ENCODE results near the gene STBD1. TPM values are rescaled to one million over a fixed set of nuclear protein-coding genes. Genes with fewer than 3 reads are reported as not detected.

The STBD1 gene
- polyA plus RNA-seq (2013) = 3.8 and 4.0 TPM in 2 replicates

DNA sequence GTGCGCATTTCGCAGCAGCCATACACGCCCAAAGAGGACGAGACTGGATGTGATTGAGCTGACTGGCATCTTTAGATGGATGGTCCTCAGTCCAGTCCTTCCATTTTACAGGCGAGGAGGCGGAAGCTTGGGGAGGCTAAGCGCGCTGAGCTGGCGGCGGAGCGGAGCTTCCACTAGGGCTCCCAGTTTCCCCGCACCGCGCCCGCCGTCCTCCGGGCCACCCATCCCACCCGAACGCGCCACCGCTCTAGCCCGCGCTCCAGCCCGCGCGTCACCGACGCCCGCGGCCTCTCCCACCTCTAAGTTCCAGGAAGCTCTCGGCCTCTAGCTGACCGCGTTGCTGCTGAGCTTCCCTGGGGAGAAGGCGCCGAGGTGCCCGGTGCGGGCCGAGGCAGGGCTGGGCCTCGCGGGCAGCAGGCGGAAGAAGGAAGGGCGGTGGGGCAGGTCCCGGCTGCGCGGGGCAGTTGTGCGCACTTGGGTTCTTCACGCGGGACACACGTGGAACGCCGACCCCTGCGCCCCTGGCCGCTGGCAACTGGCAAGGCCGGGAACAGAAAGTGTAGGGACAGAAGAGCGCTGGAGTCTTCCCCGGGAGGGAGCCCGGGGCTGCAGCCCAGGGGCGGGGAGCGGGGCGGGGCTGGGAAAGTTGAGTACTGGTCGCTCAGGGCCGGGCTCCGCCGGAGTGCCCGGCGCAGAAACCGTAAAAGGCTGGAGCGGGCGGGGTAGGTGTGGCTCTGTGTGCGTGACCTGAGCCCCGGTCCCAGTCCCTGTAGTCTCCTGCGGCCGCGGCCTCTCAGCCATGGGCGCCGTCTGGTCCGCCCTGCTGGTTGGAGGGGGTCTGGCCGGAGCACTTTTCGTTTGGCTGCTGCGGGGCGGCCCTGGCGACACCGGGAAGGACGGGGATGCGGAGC, at the start of gene STBD1:
Gene STBD1 (plus strand): TSS at position 763 of the 911 bp plus-strand sequence. CDS start 37 bp downstream, at position 800.
- peak within 1 kb of the TSS; percentile 58 for H3K14ac ChIP-seq (ENCODE audit: low read length)
- H3K4ac ChIP-seq (ENCODE audit: low read depth, low read length) = peak within 1 kb of the TSS; percentile 17
- DNase-seq = peak; percentile 85 to 88
- H3K79me1 ChIP-seq (ENCODE audit: low read length) = peaks cover 11% of the 10 kb centered on the region
- H3K9me3 ChIP-seq (ENCODE audit: insufficient read depth, low read depth, low read length) = no peaks in the 10 kb centered on the region
- peak within 1 kb of the TSS; percentile 22 for H2BK5ac ChIP-seq (ENCODE audit: low read depth, low read length, poor library complexity)
- H3K36me3 ChIP-seq (ENCODE audit: control insufficient read depth in 1 of 2, insufficient read depth in 2 of 2, low read length in 2 of 2) = peaks cover 3 to 4% of the 10 kb centered on the region in 2 experiments
- peaks cover 5% of the 10 kb centered on the region for H3K79me2 ChIP-seq (ENCODE audit: control insufficient read depth, insufficient read depth, low read length, poor library complexity)
- peak within 1 kb of the TSS; percentile 58 for H4K12ac ChIP-seq (ENCODE audit: low read depth, low read length)
- no peaks in the 10 kb centered on the region for H3K27me3 ChIP-seq (ENCODE audit: insufficient read depth, low read length)
- H4K8ac ChIP-seq (ENCODE audit: low read depth, low read length) = peak within 1 kb of the TSS; percentile 90
- peak within 1 kb of the TSS; percentile 45 for H2AK5ac ChIP-seq (ENCODE audit: low read length)
- peak within 1 kb of the TSS; percentile 95 for H3K4me2 ChIP-seq (ENCODE audit: low read length)
- no CpG with 5 or more reads among the region's 85 CpGs for WGBS (ENCODE audit: extremely low coverage, insufficient coverage, insufficient read length)
- no peak within 1 kb of the TSS for H3K23ac ChIP-seq (ENCODE audit: low read length)
- peak within 1 kb of the TSS; percentile 81 for H3K4me3 ChIP-seq (ENCODE audit: low read depth, low read length)
- H2BK120ac ChIP-seq (ENCODE audit: insufficient read depth, low read length, poor library complexity) = peak within 1 kb of the TSS; percentile 21
- peak within 1 kb of the TSS; percentile 90 for H2AFZ ChIP-seq (ENCODE audit: insufficient read depth, low read length, poor library complexity)
- H4K91ac ChIP-seq (ENCODE audit: low read depth, low read length) = peak within 1 kb of the TSS; percentile 47
- H3K9ac ChIP-seq (ENCODE audit: low read length) = peak within 1 kb of the TSS; percentile 60
- peak within 1 kb of the TSS; percentile 33 for H3K18ac ChIP-seq (ENCODE audit: low read length)
- H3K27ac ChIP-seq (ENCODE audit: low read depth, low read length) = peak within 1 kb of the TSS; percentile 20
- H3K4me1 ChIP-seq (ENCODE audit: control insufficient read depth in 1 of 2, insufficient read depth in 2 of 2, low read length in 2 of 2) = peaks cover 6 to 9% of the 10 kb centered on the region in 2 experiments
- H2BK12ac ChIP-seq (ENCODE audit: low read length) = no peak within 1 kb of the TSS

DNA sequence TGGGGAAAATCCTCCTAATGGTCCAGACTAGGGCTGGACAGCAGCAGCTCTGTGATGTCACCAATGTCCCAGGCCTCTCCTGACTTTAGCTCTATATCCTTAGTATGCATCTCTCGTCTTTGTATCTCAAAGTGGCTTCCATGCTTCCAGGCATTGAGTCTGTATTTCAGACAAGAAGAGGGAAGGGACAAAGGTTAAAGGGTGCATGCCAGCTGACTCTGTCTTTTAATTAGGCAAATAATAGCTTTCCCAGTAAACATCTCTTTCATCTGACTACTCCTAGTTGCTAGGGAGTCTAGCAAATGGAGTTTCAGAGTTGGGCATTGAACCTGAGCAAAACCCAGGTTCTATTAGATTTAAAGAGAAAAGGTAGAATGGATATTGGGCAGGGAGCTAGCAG, 49.6 kb upstream of the STBD1 start:
- Histone ChIP-seq H3K27ac (ENCODE audit: low read depth, low read length) (no peak overlapping the region), H3K23ac (ENCODE audit: low read length) (no peak overlapping the region), H4K8ac (ENCODE audit: low read depth, low read length) (no peak overlapping the region), H3K27me3 (ENCODE audit: insufficient read depth, low read length) (no peaks in the 10 kb centered on the region), H3K36me3 (ENCODE audit: control insufficient read depth in 1 of 2, insufficient read depth in 2 of 2, low read length in 2 of 2) (no peaks in the 10 kb centered on the region), H2AK5ac (ENCODE audit: low read length) (no peak overlapping the region), H2BK120ac (ENCODE audit: insufficient read depth, low read length, poor library complexity) (no peak overlapping the region), H3K14ac (ENCODE audit: low read length) (no peak overlapping the region), H3K9me3 (ENCODE audit: insufficient read depth, low read depth, low read length) (no peaks in the 10 kb centered on the region), H3K18ac (ENCODE audit: low read length) (no peak overlapping the region), H3K4me2 (ENCODE audit: low read length) (no peak overlapping the region), H3K9ac (ENCODE audit: low read length) (no peak overlapping the region), H3K4ac (ENCODE audit: low read depth, low read length) (no peak overlapping the region), H3K79me2 (ENCODE audit: control insufficient read depth, insufficient read depth, low read length, poor library complexity) (no peaks in the 10 kb centered on the region), H3K4me3 (ENCODE audit: low read depth, low read length) (no peak overlapping the region), H2BK12ac (ENCODE audit: low read length) (no peak overlapping the region), H3K4me1 (ENCODE audit: control insufficient read depth in 1 of 2, insufficient read depth in 2 of 2, low read length in 2 of 2) (peaks cover under 1 to 2% of the 10 kb centered on the region in 2 experiments), H2AFZ (ENCODE audit: insufficient read depth, low read length, poor library complexity) (no peak overlapping the region), H2BK5ac (ENCODE audit: low read depth, low read length, poor library complexity) (no peak overlapping the region), H4K91ac (ENCODE audit: low read depth, low read length) (no peak overlapping the region), H4K12ac (ENCODE audit: low read depth, low read length) (no peak overlapping the region), H3K79me1 (ENCODE audit: low read length) (peaks cover under 1% of the 10 kb centered on the region)
- no peak for DNase-seq
- no CpG with 5 or more reads among the region's 1 CpG for whole genome bisulfite sequencing (ENCODE audit: extremely low coverage, insufficient coverage, insufficient read length)

DNA sequence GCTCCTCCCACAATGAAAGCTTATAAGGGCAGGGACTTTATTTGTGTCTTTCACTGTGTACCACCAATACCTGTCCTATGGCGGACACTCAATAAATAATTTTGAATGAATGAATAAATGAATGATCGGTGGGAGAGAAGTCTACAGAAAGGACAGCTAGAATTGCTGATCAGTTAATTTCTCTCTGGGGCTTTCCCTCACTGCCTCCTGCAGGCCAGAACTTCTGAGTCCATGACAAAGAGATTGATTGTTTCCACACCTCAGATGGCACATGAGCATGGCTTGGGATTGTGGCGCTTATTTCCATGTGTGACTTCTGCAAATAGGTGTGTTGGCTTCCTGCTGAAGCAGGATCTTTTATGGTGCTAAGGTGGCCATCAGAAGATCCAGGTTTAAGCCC, 48.7 kb upstream of the STBD1 start:
- Histone ChIP-seq H3K27me3 (ENCODE audit: insufficient read depth, low read length) (no peaks in the 10 kb centered on the region), H2BK12ac (ENCODE audit: low read length) (no peak overlapping the region), H2AFZ (ENCODE audit: insufficient read depth, low read length, poor library complexity) (no peak overlapping the region), H3K4ac (ENCODE audit: low read depth, low read length) (no peak overlapping the region), H4K8ac (ENCODE audit: low read depth, low read length) (no peak overlapping the region), H4K91ac (ENCODE audit: low read depth, low read length) (no peak overlapping the region), H3K14ac (ENCODE audit: low read length) (no peak overlapping the region), H3K36me3 (ENCODE audit: control insufficient read depth in 1 of 2, insufficient read depth in 2 of 2, low read length in 2 of 2) (no peaks in the 10 kb centered on the region), H3K79me1 (ENCODE audit: low read length) (no peaks in the 10 kb centered on the region), H4K12ac (ENCODE audit: low read depth, low read length) (no peak overlapping the region), H3K79me2 (ENCODE audit: control insufficient read depth, insufficient read depth, low read length, poor library complexity) (no peaks in the 10 kb centered on the region), H2BK120ac (ENCODE audit: insufficient read depth, low read length, poor library complexity) (no peak overlapping the region), H2BK5ac (ENCODE audit: low read depth, low read length, poor library complexity) (no peak overlapping the region), H3K27ac (ENCODE audit: low read depth, low read length) (no peak overlapping the region), H3K9me3 (ENCODE audit: insufficient read depth, low read depth, low read length) (no peaks in the 10 kb centered on the region), H3K23ac (ENCODE audit: low read length) (no peak overlapping the region), H3K18ac (ENCODE audit: low read length) (no peak overlapping the region), H3K4me3 (ENCODE audit: low read depth, low read length) (no peak overlapping the region), H2AK5ac (ENCODE audit: low read length) (no peak overlapping the region), H3K4me1 (ENCODE audit: control insufficient read depth in 1 of 2, insufficient read depth in 2 of 2, low read length in 2 of 2) (no peaks in the 10 kb centered on the region), H3K9ac (ENCODE audit: low read length) (no peak overlapping the region), H3K4me2 (ENCODE audit: low read length) (no peak overlapping the region)
- DNase-seq = no peak
- no CpG with 5 or more reads among the region's 3 CpGs for WGBS (ENCODE audit: extremely low coverage, insufficient coverage, insufficient read length)

DNA sequence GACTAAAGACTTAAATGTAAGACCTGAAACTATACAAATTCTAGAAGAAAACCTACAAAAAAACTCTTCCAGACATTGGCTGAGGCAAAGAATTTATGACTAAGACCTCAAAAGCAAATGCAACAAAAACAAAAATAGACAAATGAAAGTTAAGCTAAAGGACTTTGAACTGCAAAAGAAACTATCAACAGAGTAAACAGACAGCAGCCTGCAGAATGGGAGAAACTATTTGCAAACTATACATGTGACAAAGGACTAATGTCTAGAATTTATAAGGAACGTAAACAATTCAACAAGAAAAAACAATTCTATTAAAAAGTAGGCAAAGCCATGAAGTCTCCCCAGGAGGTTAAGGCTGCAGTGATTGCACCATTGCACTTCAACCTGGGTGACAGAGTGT, 46.0 kb upstream of the STBD1 start:
- Histone ChIP-seq H3K9me3 (ENCODE audit: insufficient read depth, low read depth, low read length) (no peaks in the 10 kb centered on the region), H3K9ac (ENCODE audit: low read length) (no peak overlapping the region), H3K18ac (ENCODE audit: low read length) (no peak overlapping the region), H3K27me3 (ENCODE audit: insufficient read depth, low read length) (no peaks in the 10 kb centered on the region), H3K4ac (ENCODE audit: low read depth, low read length) (no peak overlapping the region), H2BK120ac (ENCODE audit: insufficient read depth, low read length, poor library complexity) (no peak overlapping the region), H3K79me2 (ENCODE audit: control insufficient read depth, insufficient read depth, low read length, poor library complexity) (no peaks in the 10 kb centered on the region), H4K91ac (ENCODE audit: low read depth, low read length) (no peak overlapping the region), H3K36me3 (ENCODE audit: control insufficient read depth in 1 of 2, insufficient read depth in 2 of 2, low read length in 2 of 2) (no peaks in the 10 kb centered on the region), H2BK12ac (ENCODE audit: low read length) (no peak overlapping the region), H3K4me2 (ENCODE audit: low read length) (no peak overlapping the region), H3K79me1 (ENCODE audit: low read length) (no peaks in the 10 kb centered on the region), H2AK5ac (ENCODE audit: low read length) (no peak overlapping the region), H3K23ac (ENCODE audit: low read length) (no peak overlapping the region), H4K12ac (ENCODE audit: low read depth, low read length) (no peak overlapping the region), H2BK5ac (ENCODE audit: low read depth, low read length, poor library complexity) (no peak overlapping the region), H3K4me1 (ENCODE audit: control insufficient read depth in 1 of 2, insufficient read depth in 2 of 2, low read length in 2 of 2) (no peaks in the 10 kb centered on the region), H4K8ac (ENCODE audit: low read depth, low read length) (no peak overlapping the region), H3K4me3 (ENCODE audit: low read depth, low read length) (no peak overlapping the region), H3K27ac (ENCODE audit: low read depth, low read length) (no peak overlapping the region), H2AFZ (ENCODE audit: insufficient read depth, low read length, poor library complexity) (no peak overlapping the region), H3K14ac (ENCODE audit: low read length) (no peak overlapping the region)
- no peak for DNase-seq
- no CpG with 5 or more reads among the region's 1 CpG for WGBS (ENCODE audit: extremely low coverage, insufficient coverage, insufficient read length)
